ENCODE results near the gene FNDC1. TPM values are rescaled to one million over a fixed set of nuclear protein-coding genes. Genes with fewer than 3 reads are reported as not detected.
A peak's percentile ranks its signal among the peaks of the same experiment; 100 is the strongest.
"Not testable (repeated sequence)": the region's sequence is repeated elsewhere in the genome, so short reads cannot be mapped to it uniquely, and the experiment has no call there.

The FNDC1 gene
- polyA plus RNA-seq, 1 donor: 124 TPM

DNA sequence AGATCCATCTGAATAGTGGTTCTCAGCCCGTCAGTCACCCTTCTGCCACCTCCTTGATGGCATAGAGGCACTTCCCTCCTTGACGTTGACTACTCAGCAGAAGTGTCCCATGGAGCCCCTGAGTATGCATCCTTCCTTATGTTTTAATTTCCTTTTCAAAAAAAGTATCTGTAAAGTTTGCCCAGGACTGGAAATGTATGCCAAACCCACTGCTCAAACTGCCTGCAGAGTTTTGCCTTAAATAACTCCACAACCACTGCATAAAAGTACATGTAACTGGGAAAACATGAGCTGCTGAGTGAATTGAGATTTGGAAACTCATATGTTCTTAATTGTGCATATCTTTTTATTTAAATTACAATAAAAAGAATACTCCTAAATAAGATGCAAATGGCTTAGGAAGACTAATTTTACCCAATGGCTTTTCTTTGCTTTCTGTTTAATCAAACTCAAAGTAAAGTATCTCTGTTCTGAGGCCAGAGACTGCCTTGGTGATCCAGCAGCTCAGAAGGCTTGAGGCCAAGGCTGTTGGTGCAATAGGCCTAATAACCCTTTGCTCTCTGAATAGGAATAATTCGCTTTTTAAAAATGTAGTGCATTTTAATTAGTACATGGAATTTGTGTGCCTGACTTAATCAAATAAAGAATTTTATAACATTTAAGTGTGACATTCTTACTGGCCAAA, 90.4 kb downstream of the FNDC1 start:
- DNase-seq: no peak

DNA sequence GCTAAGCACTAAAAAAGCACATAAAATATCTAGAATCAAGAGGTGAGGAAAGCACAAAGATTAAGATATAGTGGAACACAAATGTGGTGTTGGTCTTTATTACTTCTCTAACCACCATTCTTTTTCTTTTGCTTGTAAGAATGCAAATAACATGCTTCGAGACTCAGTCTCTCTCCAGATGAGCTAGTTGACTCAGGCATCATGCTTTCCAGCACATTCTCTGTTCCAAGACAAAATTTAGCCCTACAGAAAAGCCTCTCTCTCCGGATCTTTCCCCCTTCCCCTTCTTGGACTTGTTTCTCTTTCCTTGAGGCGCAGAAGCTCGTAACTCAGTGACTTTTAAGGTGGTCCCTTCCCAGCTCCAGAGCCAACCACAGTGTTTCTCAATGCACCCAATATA, 91.0 kb downstream of the FNDC1 start:
- DNase-seq: no peak

DNA sequence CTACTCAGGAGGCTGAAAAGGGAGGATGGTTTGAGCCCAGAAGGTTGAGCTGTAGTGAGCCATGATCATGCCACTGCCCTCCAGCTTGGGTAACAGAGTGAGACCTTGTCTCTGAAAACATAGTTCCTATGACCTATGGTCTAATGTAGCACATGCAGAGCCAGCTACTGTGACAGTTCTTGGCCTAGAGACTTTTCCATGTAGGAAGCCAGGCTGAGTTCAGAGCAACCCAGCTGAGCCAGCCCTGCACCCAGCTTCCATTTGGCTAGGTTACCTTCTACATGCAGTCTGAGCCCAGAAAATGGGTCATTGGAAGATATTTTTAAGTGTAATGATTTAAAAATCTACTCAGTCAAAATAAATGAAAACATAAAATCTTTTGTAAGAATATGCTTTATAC, 92.8 kb downstream of the FNDC1 start:
- DNase-seq: no peak

GRCh38 chr6:159262586-159262985, 93.4 kb downstream of the FNDC1 start:
- DNase-seq: no peak

GRCh38 chr6:159267165-159267564, 98.0 kb downstream of the FNDC1 start:
- DNase-seq: no peak

DNA sequence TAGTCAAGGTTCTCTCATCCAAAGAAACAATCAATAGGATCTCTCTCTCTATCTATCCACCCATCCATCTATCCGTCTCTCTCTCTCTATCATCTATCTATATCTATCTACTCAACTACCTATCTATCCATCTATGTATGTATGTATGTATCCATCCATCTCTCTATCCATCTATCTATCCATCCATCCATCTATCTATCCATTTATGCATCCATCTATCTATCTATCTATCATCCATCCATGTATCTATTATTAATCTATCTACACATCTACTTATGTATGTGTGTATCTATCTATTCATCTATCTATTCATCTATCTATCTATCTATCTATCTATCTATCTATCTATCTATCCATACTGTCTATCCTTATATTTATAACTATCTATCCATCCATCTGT, 99.3 kb downstream of the FNDC1 start:
- no peak for DNase-seq

DNA sequence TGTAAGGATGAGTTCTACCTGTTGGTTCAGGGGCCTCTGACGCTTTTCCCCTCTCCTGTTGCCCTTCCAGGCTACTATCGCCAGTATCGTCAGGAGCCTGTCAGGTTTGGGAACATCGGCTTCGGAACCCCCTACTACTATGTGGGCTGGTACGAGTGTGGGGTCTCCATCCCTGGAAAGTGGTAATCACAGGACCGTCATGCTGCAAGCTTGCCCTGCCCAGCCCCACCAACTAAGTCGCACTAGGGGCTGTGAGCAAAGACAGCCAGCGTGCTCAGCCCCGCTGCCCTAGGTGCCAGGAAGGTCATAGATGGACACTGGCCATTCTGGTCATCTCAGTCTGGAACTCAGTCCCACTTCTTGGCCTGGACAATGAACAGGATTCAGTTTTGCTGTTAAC, 102.1 kb downstream of the FNDC1 start:
- DNase-seq: no peak

GRCh38 chr6:159278626-159279025, 109.4 kb downstream of the FNDC1 start:
- DNase-seq: no peak

GRCh38 chr6:159279790-159280277, 110.6 kb downstream of the FNDC1 start:
- no peak for DNase-seq

- no peak for DNase-seq
Measured at GRCh38 chr6:159282421-159282820, 113.2 kb downstream of the FNDC1 start.

GRCh38 chr6:159284661-159285060, 115.5 kb downstream of the FNDC1 start:
- not testable (repeated sequence) for DNase-seq

DNA sequence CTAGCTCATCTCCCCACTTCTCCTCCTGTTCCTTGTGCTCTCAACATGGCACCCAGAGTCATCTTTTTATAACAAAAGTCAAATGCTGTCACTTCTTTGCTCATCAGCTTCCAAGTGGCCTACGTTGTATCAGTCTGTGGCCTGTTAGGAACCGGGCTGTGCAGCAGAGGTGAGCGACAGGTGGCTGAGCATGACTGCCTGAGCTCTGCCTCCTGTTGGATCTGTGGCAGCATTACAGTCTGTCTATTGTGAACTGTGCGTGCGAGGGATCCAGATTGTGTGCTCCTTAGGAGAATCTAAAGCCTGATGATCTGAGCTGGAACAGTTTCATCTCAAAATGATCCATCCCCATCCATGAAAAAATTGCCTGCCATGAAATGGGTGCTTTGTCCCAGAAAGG, 129.6 kb downstream of the FNDC1 start:
- no peak for DNase-seq

GRCh38 chr6:159299566-159299965, 130.4 kb downstream of the FNDC1 start:
- DNase-seq: no peak

DNA sequence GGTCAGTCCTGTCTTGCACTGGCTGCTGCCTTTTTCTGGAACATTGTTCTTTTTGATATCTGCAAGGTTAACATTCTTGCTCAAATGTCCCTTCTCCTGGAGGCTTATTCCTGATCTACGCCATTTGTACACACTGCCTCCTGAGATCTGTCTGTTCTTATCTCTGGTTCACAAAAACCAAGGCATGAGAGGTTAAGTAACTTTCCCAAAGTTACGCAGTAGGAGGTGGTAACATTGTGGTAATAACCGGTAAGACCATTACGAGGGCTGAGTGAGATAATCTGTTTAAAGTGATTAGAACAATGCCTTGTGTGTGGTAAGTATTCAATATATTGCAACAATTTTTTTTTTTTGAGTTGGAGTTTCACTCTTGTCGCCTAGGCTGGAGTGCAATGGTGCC, 132.1 kb downstream of the FNDC1 start:
- DNase-seq: no peak

DNA sequence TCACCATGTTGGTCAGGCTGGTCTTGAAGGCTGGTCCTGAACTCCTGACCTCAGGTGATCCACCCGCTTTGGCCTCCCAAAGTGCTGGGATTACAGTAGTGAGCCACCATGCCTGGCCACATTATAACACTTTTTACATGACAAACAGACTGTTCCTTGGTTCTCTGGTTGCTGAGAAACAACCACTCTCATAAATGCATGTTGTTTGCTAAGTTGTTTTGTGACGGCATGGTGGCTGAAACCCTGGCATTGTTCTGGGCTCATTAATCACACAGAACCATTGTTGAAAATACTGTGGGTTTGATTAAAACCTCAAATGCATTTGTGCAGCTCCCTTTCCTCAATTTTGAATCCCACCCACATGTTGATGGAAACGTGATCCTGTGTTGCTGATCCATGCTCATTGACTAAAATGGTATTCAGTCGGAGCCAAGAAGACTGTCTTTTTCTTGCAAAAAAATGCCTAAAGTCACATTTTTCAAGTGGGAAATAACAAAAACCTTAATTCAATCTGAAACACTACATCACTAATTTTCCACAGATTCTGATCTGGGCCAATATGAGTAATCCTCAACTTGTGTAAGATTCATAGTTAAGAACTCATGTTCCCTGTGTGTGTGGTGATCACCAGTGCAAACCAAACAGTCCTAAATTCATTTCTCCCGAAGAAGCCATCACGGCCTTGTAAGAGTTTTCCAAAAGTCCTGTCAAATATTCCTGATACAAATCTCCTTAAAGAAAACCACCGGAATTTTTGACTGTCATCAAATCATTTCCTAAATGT, 132.8 kb downstream of the FNDC1 start:
- no peak for DNase-seq

GRCh38 chr6:159302594-159302992, 133.4 kb downstream of the FNDC1 start:
- DNase-seq: no peak

- DNase-seq: no peak
Measured at GRCh38 chr6:159303159-159303558, 134.0 kb downstream of the FNDC1 start.

GRCh38 chr6:159303784-159304183, 134.6 kb downstream of the FNDC1 start:
- no peak for DNase-seq

DNA sequence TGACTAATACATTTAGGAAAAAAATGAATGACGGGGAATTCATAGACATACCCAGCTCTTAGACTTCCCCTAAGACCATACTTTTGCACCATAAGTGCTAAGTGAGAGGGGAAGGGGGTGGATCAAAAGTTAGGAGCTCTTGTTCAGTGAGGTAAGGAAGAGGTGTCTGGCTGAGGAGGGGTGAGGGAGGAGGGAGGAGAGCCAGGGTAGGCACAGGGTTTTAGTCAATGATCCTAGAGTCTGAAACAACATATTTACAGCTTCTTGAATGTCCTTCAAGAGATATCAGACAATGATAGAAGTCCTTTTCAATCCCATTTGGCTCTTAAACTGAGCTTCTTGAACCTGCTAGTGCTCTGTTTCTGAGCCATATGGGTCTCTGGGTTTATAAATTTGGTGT, 135.4 kb downstream of the FNDC1 start:
- no peak for DNase-seq

GRCh38 chr6:159305159-159305558, 136.0 kb downstream of the FNDC1 start:
- no peak for DNase-seq

DNA sequence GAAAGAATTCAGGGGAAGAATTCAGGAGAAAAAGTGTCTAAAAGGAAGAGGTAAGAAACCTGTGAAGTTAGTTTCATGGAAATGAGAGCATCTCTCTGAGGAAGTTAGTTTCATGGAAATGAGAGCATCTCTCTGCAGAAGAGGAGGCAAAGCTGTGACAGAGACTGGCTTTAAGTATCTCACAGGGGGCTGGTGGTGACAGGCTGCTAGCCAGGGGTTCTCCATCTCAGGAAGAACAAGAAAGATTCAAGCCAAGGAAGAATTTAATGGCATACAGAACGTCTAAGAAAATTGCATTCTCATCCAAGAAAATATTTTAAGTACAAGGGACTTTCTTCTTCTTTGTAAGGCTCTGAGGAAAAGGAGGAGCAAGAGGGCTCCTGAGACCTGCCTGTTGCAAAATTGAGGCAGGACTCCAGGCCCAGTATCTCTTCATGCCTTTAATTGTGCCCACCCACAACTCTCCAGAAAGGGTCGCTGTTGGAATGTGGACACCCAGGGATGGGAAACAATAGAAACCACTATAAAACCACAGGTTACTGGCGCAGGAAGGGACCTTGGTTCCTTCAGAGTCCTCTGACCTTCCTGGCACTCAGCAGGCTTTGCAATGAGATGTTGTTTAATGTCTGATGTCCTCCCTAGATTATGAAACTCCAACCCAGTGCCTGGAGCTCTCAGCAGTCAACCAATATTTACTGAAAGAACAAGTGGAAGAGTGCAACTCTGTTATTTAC, 136.8 kb downstream of the FNDC1 start:
- DNase-seq: peak; percentile 46

DNA sequence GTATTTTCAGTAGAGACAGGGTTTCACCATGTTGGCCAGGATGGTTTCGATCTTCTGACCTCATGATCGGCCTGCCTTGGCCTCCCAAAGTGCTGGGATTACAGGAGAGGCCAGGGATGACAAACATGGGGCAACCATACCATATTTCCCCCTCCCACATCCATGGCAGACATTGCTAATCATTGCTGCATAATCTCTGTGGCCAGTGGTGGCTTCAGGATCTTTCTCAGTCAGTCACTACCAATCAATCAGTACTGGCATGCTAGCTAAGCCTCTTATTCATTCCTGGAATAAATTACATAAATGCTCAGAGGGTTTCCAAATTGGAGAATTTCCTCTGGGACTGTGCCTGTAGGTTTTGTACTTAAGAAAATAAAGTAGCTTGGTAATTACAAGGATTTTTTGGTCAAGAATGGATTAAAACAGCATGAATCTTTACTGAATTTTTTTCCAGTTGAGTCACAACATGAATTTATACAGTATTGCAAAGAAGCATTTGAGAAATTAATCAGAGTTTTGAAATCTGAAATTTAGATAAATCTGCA, 138.1 kb downstream of the FNDC1 start:
- DNase-seq: no peak

- DNase-seq: peak; percentile 32
Measured at GRCh38 chr6:159308198-159308597, 139.0 kb downstream of the FNDC1 start.

Data from hindlimb muscle (tissue), 1 donor.